HEK293 (cell line): Measurements from ENCODE around the gene KLHL36.

Source experiments
- TCF7L2 ChIP-seq: IDR thresholded peaks from 2 replicates; pipeline ENCODE4 v1.6.1; 2011; ENCODE audit warnings: low read depth, mild to moderate bottlenecking, inconsistent platforms, low read length, moderate library complexity, borderline replicate concordance
- ZNF10 ChIP-seq: fragments of 450-650 bp; formaldehyde crosslinking; IDR thresholded peaks from 2 replicates; pipeline ENCODE4 v1.5.1; 2017; ENCODE audit warnings: missing biosample characterization, missing genetic modification characterization
- ZNF140 ChIP-seq: fragments of 450-650 bp; formaldehyde crosslinking; IDR thresholded peaks from 2 replicates; pipeline ENCODE4 v1.5.1; 2016; ENCODE audit warnings: missing biosample characterization, missing genetic modification characterization
- ZNF292 ChIP-seq: fragments of 450-650 bp; formaldehyde crosslinking; IDR thresholded peaks from 2 replicates; pipeline ENCODE4 v1.5.1; 2016; ENCODE audit warnings: low read depth, missing biosample characterization, missing genetic modification characterization, borderline replicate concordance
- ZNF311 ChIP-seq: fragments of 450-650 bp; formaldehyde crosslinking; IDR thresholded peaks from 2 replicates; pipeline ENCODE4 v1.5.1; 2017; ENCODE audit warnings: missing biosample characterization, missing genetic modification characterization, borderline replicate concordance
- ZNF324 ChIP-seq: fragments of 450-650 bp; formaldehyde crosslinking; IDR thresholded peaks from 2 replicates; pipeline ENCODE4 v1.5.1; 2016; ENCODE audit warnings: missing biosample characterization, missing genetic modification characterization
- TF ChIP-seq, protein P1 (sequence below): fragments of 450-650 bp; formaldehyde crosslinking; IDR thresholded peaks from 2 replicates; pipeline ENCODE4 v1.5.1; 2016; ENCODE audit warnings: missing biosample characterization, missing genetic modification characterization

DNA sequence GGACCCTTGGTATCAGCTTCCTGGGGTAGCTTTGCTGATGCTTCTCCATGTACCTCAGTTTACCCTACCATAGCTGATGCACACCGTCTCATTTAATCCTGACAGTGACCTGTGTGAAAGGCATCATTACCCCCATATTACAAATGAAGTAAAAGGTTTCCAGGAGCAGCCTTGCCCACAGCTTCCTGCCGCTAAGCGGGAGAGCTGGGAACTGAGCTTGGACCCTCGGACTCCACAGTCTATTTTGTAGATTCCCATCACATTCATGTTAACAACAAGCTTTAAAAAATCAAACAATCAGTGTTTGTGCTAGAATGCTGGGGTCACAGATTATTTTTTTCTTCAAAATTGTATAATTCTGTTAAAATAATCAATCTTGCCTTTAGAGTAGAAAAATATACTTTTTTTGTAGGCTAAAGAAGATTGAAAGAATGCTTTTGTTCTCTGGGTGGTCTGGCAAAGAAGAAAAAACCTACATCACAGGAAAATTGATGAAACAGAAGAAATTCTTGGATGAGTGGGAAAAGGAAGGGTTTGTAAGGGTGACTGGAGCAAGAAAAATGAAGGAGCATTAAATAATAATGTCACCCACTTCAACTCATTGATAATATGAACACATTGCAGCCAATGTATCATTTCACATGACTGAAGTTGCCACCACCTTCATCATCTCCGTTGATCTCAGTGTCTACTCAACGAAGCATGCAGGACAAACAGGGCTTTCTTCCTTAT is 41.9 kb downstream of the KLHL36 start:
- TF ChIP-seq ZNF292, result no peak
- TF ChIP-seq ZNF10, result no peak
- TF ChIP-seq ZNF324 (tag by site-specific recombination), result no peak
- no peak for TF ChIP-seq ZNF311 (tag by site-specific recombination)
- no peak for TF ChIP-seq TCF7L2
- no peak for TF ChIP-seq ZNF140 (tag by site-specific recombination)
- TF ChIP-seq, protein P1, sequence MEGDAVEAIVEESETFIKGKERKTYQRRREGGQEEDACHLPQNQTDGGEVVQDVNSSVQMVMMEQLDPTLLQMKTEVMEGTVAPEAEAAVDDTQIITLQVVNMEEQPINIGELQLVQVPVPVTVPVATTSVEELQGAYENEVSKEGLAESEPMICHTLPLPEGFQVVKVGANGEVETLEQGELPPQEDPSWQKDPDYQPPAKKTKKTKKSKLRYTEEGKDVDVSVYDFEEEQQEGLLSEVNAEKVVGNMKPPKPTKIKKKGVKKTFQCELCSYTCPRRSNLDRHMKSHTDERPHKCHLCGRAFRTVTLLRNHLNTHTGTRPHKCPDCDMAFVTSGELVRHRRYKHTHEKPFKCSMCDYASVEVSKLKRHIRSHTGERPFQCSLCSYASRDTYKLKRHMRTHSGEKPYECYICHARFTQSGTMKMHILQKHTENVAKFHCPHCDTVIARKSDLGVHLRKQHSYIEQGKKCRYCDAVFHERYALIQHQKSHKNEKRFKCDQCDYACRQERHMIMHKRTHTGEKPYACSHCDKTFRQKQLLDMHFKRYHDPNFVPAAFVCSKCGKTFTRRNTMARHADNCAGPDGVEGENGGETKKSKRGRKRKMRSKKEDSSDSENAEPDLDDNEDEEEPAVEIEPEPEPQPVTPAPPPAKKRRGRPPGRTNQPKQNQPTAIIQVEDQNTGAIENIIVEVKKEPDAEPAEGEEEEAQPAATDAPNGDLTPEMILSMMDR (tag by site-specific recombination), result no peak
